K562 (cell line): ENCODE data around the gene ST7. TPM values are rescaled to one million over a fixed set of nuclear protein-coding genes. Genes with fewer than 3 reads are reported as not detected.
A peak's percentile ranks its signal among the peaks of the same experiment; 100 is the strongest.

Experiments
- ATAC-seq: fragments of 200-7000 bp; cut with Tn5 transposase; 3 replicates; pipeline ENCODE4 v1.9.1; 2020; ENCODE audit warnings: moderate library complexity
- BruUV-seq: library from RNA; stranded (reverse); fragments of 400-500 nt; replicated peaks from 2 replicates; lab custom pipeline; 2021; lab: Mats Ljungman, UMichigan
- CTCF ChIA-PET: fragments of 300-600 bp; formaldehyde crosslinking; extraction: SDS; loops from one replicate; lab custom pipeline; 2021; ENCODE audit warnings: low intra/inter-chr PET ratio; lab: Yijun Ruan, JAX
- POLR2A ChIA-PET: fragments of 300-600, 350-650 bp; sonication (Branson Sonifier 250); formaldehyde crosslinking; extraction: SDS; loops from one replicate; lab custom pipeline; 2021; ENCODE audit warnings: antibody characterized with exemption, inconsistent platforms; lab: Yijun Ruan, JAX
- DNase-seq, 4 experiments: peaks; one replicate each; pipeline versions ENCODE4 v3.0.0 to v3.0.0-alpha.2; 2011 to 2018; ENCODE audit warnings: low spot score in 3 of 4, mixed read lengths in 3 of 4; ENCODE audit errors: extremely low read depth in 1 of 4
- FAIRE-seq: peaks from 2 replicates; lab custom pipeline; 2011; peaks lifted over from hg19 to GRCh38; lab: Jason Lieb, UNC
- H2AFZ ChIP-seq: 2 replicates; pipeline ENCODE4 v1.6.0; 2011; ENCODE audit warnings: low read depth, low read length, control low read depth, inconsistent platforms
- H3K27ac ChIP-seq: fragments of 200-600 bp; 3 replicates; pipeline ENCODE4 v1.8.0; 2011; ENCODE audit warnings: low read depth, mild to moderate bottlenecking, control low read depth, inconsistent platforms, low read length, moderate library complexity, mixed read lengths; ENCODE audit errors: extremely low read depth
- H3K27me3 ChIP-seq, 2 experiments: fragments of 300-600 bp in 1 of 2; 2 replicates in 1 of 2; 3 replicates in 1 of 2; pipeline versions ENCODE4 v1.6.0 to v1.8.0; 2011; ENCODE audit warnings: inconsistent platforms in 2 of 2, low read length in 2 of 2, mild to moderate bottlenecking in 1 of 2, mixed read lengths in 1 of 2, moderate library complexity in 1 of 2; ENCODE audit not compliant: control insufficient read depth in 2 of 2, insufficient read depth in 2 of 2
- H3K36me3 ChIP-seq: fragments of 300-600 bp; 3 replicates; pipeline ENCODE4 v1.8.0; 2011; ENCODE audit warnings: mild to moderate bottlenecking, low read length, inconsistent platforms; ENCODE audit not compliant: control insufficient read depth, insufficient read depth
- H3K4me1 ChIP-seq, 2 experiments: fragments of 200-600 bp in 1 of 2; replicated peaks in 1 of 2; 2 replicates in 1 of 2; 3 replicates in 1 of 2; pipeline versions ENCODE4 v1.5.1 to v1.8.0; 2011; ENCODE audit warnings: inconsistent platforms in 2 of 2, low read length in 2 of 2, mild to moderate bottlenecking in 1 of 2, mixed read lengths in 1 of 2, moderate library complexity in 1 of 2; ENCODE audit not compliant: control insufficient read depth in 2 of 2, insufficient read depth in 2 of 2
- H3K4me2 ChIP-seq: 2 replicates; pipeline ENCODE4 v1.6.1; 2011; ENCODE audit warnings: low read length, control low read depth, inconsistent platforms, mixed read lengths; ENCODE audit not compliant: insufficient read depth
- H3K4me3 ChIP-seq: fragments of 200-600 bp; sonication (generic), shearing (Covaris generic); 2 replicates; pipeline ENCODE4 v1.5.1; 2016; ENCODE audit warnings: control low read depth, inconsistent platforms
- H3K79me2 ChIP-seq: fragments of 200-600 bp; 3 replicates; pipeline ENCODE4 v1.8.0; 2011; ENCODE audit warnings: low read length, inconsistent platforms; ENCODE audit not compliant: control insufficient read depth, insufficient read depth
- H3K9ac ChIP-seq, 2 experiments: 2 replicates each; pipeline versions ENCODE4 v1.6.0 to v1.6.1; 2011; ENCODE audit warnings: low read depth in 2 of 2, low read length in 2 of 2, control low read depth in 1 of 2, inconsistent platforms in 1 of 2, mild to moderate bottlenecking in 1 of 2, mixed read lengths in 1 of 2; ENCODE audit not compliant: insufficient read depth in 1 of 2
- H3K9me1 ChIP-seq: one replicate; pipeline ENCODE4 v1.6.0; 2011; ENCODE audit warnings: inconsistent platforms, mild to moderate bottlenecking, low read length, moderate library complexity; ENCODE audit not compliant: control insufficient read depth, insufficient read depth
- H3K9me3 ChIP-seq: replicated peaks from 2 replicates; pipeline ENCODE4 v1.5.1; 2011; ENCODE audit warnings: low read depth, low read length, inconsistent platforms; ENCODE audit not compliant: control insufficient read depth, insufficient read depth
- H4K20me1 ChIP-seq: replicated peaks from 2 replicates; pipeline ENCODE4 v1.6.1; 2011; ENCODE audit warnings: low read length, inconsistent platforms, mixed read lengths; ENCODE audit not compliant: control insufficient read depth, insufficient read depth
- CEBPB ChIP-seq: fragments of 450-650 bp; IDR thresholded peaks from 2 replicates; pipeline ENCODE4 v1.6.1; 2016; ENCODE audit warnings: missing genetic modification characterization, missing compliant biosample characterization
- CREB1 ChIP-seq, 2 experiments: sonication (generic) in 1 of 2; formaldehyde crosslinking in 1 of 2; IDR thresholded peaks; 2 replicates each; pipeline versions ENCODE4 v1.6.1 to v1.8.0; 2012 to 2022; ENCODE audit warnings: inconsistent platforms in 1 of 2, mild to moderate bottlenecking in 1 of 2, missing genetic modification reagents in 1 of 2, moderate library complexity in 1 of 2
- KDM1A ChIP-seq, 2 experiments: fragments of 450-650 bp; IDR thresholded peaks; 2 replicates each; pipeline ENCODE4 v1.6.1; 2016; ENCODE audit warnings: mild to moderate bottlenecking in 2 of 2
- MNT ChIP-seq, 2 experiments: fragments of 450-650 bp; conservative IDR thresholded peaks; 2 replicates each; pipeline ENCODE4 v1.6.1; 2017; ENCODE audit warnings: mild to moderate bottlenecking in 2 of 2, moderate library complexity in 2 of 2
- NFE2 ChIP-seq: IDR thresholded peaks from 2 replicates; pipeline ENCODE4 v1.6.1; 2014; ENCODE audit warnings: antibody characterized with exemption, low read depth
- SP2 ChIP-seq: IDR thresholded peaks from 2 replicates; pipeline ENCODE4 v1.6.1; 2011; ENCODE audit warnings: mild to moderate bottlenecking, low read depth, low read length, moderate library complexity; ENCODE audit not compliant: poor library complexity, severe bottlenecking; ENCODE audit errors: extremely low read depth
- TEAD4 ChIP-seq, 2 experiments: sonication (generic) in 1 of 2; formaldehyde crosslinking in 1 of 2; IDR thresholded peaks; 2 replicates each; pipeline versions ENCODE4 v1.6.1 to v1.8.0; 2012 to 2022; ENCODE audit warnings: borderline replicate concordance in 1 of 2, inconsistent platforms in 1 of 2, low read length in 1 of 2, mild to moderate bottlenecking in 1 of 2, missing genetic modification reagents in 1 of 2
- ZKSCAN3 ChIP-seq: fragments of 250-450 bp; sonication (Bioruptor Pico); IDR thresholded peaks from 2 replicates; pipeline ENCODE4 v1.4.0; 2020
- ZNF507 ChIP-seq: conservative IDR thresholded peaks from 2 replicates; pipeline ENCODE4 v1.6.1; 2017; ENCODE audit warnings: missing genetic modification characterization, missing compliant biosample characterization
- WGBS: fragments of 100-300 bp; shearing (Covaris generic); methylation state at CpG from one replicate; pipeline ENCODE4 v1.1.6; 2016; ENCODE audit warnings: low coverage, mixed read lengths; ENCODE audit not compliant: insufficient coverage; ENCODE audit errors: missing lambda C conversion rate; 5-methylcytosine and 5-hydroxymethylcytosine counted together
- in situ Hi-C: fragments of 300-500 bp; cut with MboI; formaldehyde crosslinking; loops from 4 replicates; pipeline ENCODE4 v1.15.0; 2018; ENCODE audit warnings: inconsistent platforms, mixed read lengths
- intact Hi-C: fragments of 100-400 bp; cut with micrococcal nuclease; formaldehyde crosslinking; loops from 2 replicates; pipeline ENCODE4 v1.14.2; 2022
- polyA plus RNA-seq, 8 experiments: library from polyadenylated mRNA; depleted of rRNA in 4 of 8; stranded (reverse) in 5 of 8; unstranded in 3 of 8; fragments of >200 nt; fragmentation: Nextera tagmentation in 2 of 8; fragmentation: Illumina TruSeq in 1 of 8; extraction: Ambion mirVana in 2 of 8; extraction: Trizol in 1 of 8; gene quantifications; 2 replicates each; pipeline versions ENCODE4 v1.2.1 to v1.2.3, GENCODE V29; 2011 to 2014; ENCODE audit warnings: inconsistent platforms in 1 of 8, missing spikeins in 1 of 8
- total RNA-seq, 7 experiments: library from RNA; depleted of rRNA in 6 of 7; stranded (reverse); fragments of >200 nt in 6 of 7; fragmentation: Illumina TruSeq in 2 of 7; extraction: Trizol in 2 of 7; gene quantifications; 2 replicates each; pipeline versions ENCODE4 v1.2.1 to v1.2.3, GENCODE V29; 2011 to 2021; ENCODE audit warnings: low replicate concordance in 1 of 7
- TF ChIP-seq, protein P1 (sequence below): fragments of 250-450 bp; sonication (Bioruptor Pico); IDR thresholded peaks from 2 replicates; pipeline ENCODE4 v1.9.0; 2021; ENCODE audit warnings: mild to moderate bottlenecking, inconsistent platforms
- TF ChIP-seq, protein P2 (sequence below): sonication (generic); formaldehyde crosslinking; IDR thresholded peaks from 2 replicates; pipeline ENCODE4 v1.8.0; 2023; ENCODE audit warnings: mild to moderate bottlenecking, missing genetic modification reagents

ST7 gene
- total and polyA plus RNA-seq, 9 of the 15 experiments (the other 6 are each of a cell fraction or from before 2014, with no cell fraction given), result 23.9 to 56.3 (median 36.9) TPM

- TF ChIP-seq MNT (conservative IDR thresholded peaks at IDR 0.05), result 0 out of 4 replicates have a peak, but pooled peaks of 1 of the 2 experiments have one; percentile 13
- TF ChIP-seq, protein P1, sequence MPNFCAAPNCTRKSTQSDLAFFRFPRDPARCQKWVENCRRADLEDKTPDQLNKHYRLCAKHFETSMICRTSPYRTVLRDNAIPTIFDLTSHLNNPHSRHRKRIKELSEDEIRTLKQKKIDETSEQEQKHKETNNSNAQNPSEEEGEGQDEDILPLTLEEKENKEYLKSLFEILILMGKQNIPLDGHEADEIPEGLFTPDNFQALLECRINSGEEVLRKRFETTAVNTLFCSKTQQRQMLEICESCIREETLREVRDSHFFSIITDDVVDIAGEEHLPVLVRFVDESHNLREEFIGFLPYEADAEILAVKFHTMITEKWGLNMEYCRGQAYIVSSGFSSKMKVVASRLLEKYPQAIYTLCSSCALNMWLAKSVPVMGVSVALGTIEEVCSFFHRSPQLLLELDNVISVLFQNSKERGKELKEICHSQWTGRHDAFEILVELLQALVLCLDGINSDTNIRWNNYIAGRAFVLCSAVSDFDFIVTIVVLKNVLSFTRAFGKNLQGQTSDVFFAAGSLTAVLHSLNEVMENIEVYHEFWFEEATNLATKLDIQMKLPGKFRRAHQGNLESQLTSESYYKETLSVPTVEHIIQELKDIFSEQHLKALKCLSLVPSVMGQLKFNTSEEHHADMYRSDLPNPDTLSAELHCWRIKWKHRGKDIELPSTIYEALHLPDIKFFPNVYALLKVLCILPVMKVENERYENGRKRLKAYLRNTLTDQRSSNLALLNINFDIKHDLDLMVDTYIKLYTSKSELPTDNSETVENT (CRISPR knock-in tag), result no peak
- TF ChIP-seq ZNF507 (tag), result no peak
Measured at GRCh38 chr7:117018713-117019112, 65.4 kb downstream of the ST7 start (continued).

DNA sequence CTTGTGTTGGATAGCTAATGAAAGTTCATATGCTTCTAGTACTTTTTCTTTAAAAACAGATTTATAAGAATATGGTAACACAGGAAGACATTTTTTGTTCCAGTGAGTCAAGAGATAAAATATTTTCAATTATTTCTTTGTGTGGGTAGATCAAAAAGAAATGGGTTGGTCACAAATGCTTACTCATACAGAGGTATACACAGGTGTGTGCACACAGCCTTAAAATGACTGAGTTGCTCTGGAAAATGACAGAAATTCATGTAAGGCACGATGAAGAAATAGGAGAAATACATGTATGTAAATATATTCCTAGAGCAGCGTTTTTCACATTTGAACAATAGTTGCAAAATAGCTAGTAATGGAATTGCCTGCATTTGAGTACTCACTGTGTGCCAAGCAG, 66.0 kb downstream of the ST7 start:
- CTCF ChIA-PET, result no interaction called here
- in situ Hi-C loops, result no loop called here
- Histone ChIP-seq H3K27me3 (no peaks in the 10 kb centered on the region), H3K4me2 (peak overlapping the region; percentile 81; the same call in 1 of the 2 replicates), H3K9me3 (no peaks in the 10 kb centered on the region), H3K4me3 (no peak overlapping the region), H3K4me1 (peaks cover 11 to 55% of the 10 kb centered on the region in 2 experiments)
- no TSS peak for BruUV-seq
- TF ChIP-seq NFE2 (peak; percentile 29; the same call in 1 of the 2 replicates), TEAD4 (IDR thresholded peaks at IDR 0.05; ENCODE audit: low read length) (no peak), TEAD4 (CRISPR knock-in tag; IDR thresholded peaks at IDR 0.05; ENCODE audit: borderline replicate concordance) (no peak), KDM1A (IDR thresholded peaks at IDR 0.05) (peak in 1 of 2 experiments; percentile 77; a peak in 2 of 4 replicates), SP2 (no peak), ZKSCAN3 (CRISPR knock-in tag) (no peak), CEBPB (tag) (peak; percentile 36; the same call in 1 of the 2 replicates), CREB1 (IDR thresholded peaks at IDR 0.05) (no peak), CREB1 (CRISPR knock-in tag; IDR thresholded peaks at IDR 0.05) (no peak)
- TF ChIP-seq, protein P2, sequence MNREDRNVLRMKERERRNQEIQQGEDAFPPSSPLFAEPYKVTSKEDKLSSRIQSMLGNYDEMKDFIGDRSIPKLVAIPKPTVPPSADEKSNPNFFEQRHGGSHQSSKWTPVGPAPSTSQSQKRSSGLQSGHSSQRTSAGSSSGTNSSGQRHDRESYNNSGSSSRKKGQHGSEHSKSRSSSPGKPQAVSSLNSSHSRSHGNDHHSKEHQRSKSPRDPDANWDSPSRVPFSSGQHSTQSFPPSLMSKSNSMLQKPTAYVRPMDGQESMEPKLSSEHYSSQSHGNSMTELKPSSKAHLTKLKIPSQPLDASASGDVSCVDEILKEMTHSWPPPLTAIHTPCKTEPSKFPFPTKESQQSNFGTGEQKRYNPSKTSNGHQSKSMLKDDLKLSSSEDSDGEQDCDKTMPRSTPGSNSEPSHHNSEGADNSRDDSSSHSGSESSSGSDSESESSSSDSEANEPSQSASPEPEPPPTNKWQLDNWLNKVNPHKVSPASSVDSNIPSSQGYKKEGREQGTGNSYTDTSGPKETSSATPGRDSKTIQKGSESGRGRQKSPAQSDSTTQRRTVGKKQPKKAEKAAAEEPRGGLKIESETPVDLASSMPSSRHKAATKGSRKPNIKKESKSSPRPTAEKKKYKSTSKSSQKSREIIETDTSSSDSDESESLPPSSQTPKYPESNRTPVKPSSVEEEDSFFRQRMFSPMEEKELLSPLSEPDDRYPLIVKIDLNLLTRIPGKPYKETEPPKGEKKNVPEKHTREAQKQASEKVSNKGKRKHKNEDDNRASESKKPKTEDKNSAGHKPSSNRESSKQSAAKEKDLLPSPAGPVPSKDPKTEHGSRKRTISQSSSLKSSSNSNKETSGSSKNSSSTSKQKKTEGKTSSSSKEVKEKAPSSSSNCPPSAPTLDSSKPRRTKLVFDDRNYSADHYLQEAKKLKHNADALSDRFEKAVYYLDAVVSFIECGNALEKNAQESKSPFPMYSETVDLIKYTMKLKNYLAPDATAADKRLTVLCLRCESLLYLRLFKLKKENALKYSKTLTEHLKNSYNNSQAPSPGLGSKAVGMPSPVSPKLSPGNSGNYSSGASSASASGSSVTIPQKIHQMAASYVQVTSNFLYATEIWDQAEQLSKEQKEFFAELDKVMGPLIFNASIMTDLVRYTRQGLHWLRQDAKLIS (CRISPR knock-in tag), result 0 out of 2 replicates have a peak, but pooled peaks have one; percentile 35
- TF ChIP-seq, all 486 proteins: peak for 4
- peak overlapping the region; percentile 53; the same call in 1 of the 3 replicates for H3K27ac ChIP-seq
- no peak overlapping the region for H2AFZ ChIP-seq
- intact Hi-C loops, result loop anchor here (5.0 to 10.0 kb wide), 2 partner anchors 157 to 804 kb away; partner anchors contain the start of genes CAPZA2 and TES
- no peak for ATAC-seq
- POLR2A ChIA-PET, result interaction anchor here (1.1 to 2.6 kb wide), 4 partner anchors 10 to 68 kb away, joined by 3 to 11 read pairs (median 8); no protein-coding TSS in a partner anchor
- H3K79me2 ChIP-seq, result peaks cover 95% of the 10 kb centered on the region
- H3K9me1 ChIP-seq, result no peaks in the 10 kb centered on the region
- no peak for FAIRE-seq
- H4K20me1 ChIP-seq, result peaks cover 5% of the 10 kb centered on the region; the same call in 1 of the 2 replicates
- DNase-seq, result no peak
- H3K36me3 ChIP-seq, result peaks cover 26% of the 10 kb centered on the region; the same call in 2 of the 3 replicates
- WGBS, result 45% methylated on average over 2 of the region's 2 CpGs
- H3K9ac ChIP-seq, result peak overlapping the region in 1 of 2 experiments; percentile 35; a peak in 2 of 4 replicates
